ENCODE data around the gene TMTC1.

TMTC1 gene

GRCh38 chr12:29519585-29520182 lies 264.1 kb downstream of the TMTC1 start:
- peak; percentile 28 for DNase-seq

DNA sequence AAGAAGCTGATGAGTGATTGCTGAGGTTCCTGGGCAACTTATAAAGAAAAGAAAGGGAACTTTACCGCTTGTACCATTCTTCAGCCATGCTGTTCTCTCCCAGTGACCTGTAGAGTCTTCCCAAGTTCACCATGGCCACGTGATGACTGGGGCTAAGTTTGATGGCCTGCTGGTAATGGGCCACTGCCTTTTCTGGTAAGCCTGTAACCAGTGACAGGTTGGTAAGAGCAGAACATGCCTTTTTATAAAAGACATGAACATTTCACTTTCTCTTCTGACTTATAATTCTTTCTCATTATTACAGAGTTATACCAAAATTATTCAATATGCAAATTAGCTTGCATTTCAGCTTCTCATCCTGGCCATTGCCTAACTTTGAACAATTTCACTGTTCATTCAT lies 265.3 kb downstream of the TMTC1 start:
- DNase-seq = no peak

GRCh38 chr12:29517264-29517663 lies 266.5 kb downstream of the TMTC1 start:
- DNase-seq = no peak

- DNase-seq = peak; percentile 1
These were observed 267.3 kb downstream of the TMTC1 start for GRCh38 chr12:29516431-29516875.

DNA sequence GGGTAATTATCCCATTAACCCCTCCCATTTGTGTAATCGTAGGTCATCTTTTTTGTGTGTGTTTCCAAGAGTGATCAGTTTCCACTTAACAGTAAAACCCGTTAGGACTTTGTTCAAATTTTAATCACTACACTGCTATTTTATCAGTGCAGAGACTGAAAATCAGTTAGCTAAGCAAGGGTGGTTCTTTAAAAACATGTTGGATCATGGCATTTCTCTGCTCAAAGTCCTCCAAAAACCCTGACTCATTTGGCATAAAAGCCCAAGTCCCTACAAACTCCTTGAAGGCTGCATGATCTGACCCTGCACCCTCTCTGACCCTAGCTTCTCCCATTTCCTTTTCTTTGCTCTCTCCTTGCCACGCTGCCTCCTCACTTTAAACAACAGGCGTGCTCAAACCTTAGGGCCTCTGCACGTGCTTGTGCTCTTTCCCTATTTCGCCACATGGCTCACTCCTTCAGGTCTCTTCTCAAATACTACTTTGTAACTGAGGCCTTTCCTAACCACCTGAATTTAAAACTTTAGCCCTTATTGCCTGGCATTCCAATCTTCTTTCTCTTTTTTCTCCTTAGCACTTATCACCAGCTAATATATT lies 273.1 kb downstream of the TMTC1 start:
- no peak for DNase-seq

DNA sequence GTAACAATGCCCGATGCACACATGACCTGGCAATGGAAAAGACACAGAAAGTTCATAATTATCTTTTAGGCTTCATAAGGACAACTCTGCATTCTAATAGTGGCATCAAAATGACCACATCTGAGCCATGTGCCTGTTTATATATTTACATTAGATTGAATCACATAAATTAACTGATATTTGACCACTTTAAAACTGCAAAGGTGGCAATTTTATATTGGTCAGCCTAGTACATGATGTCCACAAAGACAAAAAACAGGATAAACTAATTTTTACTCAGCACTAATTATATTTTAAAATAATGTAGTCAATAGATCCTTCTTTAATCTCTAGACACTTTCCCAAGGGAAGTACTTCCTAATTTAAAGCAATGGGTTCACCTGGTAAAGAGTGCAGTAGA lies 274.2 kb downstream of the TMTC1 start:
- no peak for DNase-seq

GRCh38 chr12:29508949-29509348 lies 274.8 kb downstream of the TMTC1 start:
- DNase-seq = no peak

GRCh38 chr12:29505122-29505521 lies 278.6 kb downstream of the TMTC1 start:
- DNase-seq = no peak

DNA sequence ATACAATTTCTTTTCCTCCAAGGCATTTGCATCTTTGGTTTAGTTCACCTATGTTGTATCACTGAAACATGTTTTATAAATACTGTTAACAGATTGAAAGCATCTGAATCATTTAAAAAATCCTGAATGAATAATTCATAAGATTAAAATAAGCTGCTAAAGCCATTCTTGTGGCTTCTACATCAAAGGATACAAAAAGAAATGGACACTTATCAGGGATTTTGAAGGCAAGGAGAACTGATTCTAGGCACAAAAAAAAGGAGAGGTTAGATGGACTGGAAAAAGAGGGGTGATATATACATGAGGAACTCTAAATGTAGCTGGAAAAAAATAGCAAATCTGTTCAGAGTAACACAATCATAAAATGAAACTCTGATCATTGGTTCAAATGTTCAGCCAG lies 280.5 kb downstream of the TMTC1 start:
- no peak for DNase-seq

GRCh38 chr12:29499235-29499634 lies 284.5 kb downstream of the TMTC1 start:
- no peak for DNase-seq

DNA sequence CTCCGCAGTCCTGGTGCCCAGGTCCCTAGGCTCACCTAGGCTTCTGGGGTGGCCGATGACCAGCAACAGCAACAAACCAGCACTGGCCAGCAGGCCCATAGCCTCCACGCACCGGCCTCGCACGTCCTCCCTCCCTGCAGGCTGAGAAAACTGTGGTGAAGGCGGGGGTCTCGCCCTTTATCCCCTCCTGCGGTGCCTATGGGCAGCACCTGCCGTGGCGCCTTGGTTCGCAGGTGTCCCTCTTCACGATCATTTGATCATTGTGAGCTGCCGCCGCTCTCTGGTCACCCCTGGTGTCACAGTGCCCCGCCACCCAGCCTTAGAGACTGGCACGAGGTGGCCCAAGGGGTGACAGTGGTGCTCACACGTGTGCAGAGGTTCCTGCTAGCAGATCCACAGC lies 286.2 kb downstream of the TMTC1 start, which contains the start of gene OVCH1:
Gene OVCH1 (minus strand): TSS at position 99 of the 400 bp plus-strand sequence. CDS start 0 bp downstream, at position 99.
- DNase-seq = no peak

- no peak for DNase-seq
These were observed 290.9 kb downstream of the TMTC1 start for GRCh38 chr12:29492891-29493290.

DNA sequence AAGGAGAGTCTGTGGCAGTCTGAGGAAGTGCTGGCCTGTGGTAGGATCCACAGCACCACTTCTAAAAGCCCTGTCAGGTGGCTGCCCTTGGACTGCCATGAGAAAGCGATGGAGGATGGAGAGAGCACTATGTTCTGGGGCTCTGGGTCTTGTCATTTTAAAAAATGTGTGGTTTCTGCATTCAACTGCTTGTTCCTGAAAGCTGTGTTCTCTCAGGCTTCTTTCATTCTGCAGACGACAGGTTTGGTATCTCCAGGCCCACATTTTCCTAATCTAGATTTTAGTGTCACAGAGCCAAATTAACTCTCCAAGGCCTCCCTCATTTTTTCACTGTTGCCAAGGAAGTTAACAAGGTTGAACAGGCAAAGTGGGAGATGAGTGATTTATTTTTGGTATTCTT lies 296.8 kb downstream of the TMTC1 start:
- DNase-seq = no peak

DNA sequence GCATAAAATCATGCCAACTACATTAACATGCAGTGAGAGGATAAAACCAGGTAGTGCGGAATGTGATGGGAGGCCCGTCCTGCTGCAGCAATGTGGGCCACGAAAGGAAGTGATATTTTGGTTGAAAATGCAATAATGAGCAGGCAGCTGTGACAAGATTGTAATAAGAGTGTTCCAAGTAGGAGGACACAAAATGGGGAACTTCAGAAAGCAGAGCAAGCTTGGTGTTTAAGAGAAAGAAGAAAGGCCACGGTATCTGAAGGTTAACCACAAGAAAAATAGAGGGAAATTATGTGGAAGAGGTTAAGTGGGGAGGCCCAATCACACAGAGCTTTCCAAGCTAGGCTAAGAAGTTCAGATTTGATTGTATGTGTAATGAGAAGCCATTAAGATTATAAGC lies 320.5 kb downstream of the TMTC1 start:
- DNase-seq = no peak

- DNase-seq = no peak
These were observed 323.7 kb downstream of the TMTC1 start for GRCh38 chr12:29460082-29460481.

- DNase-seq = no peak
These were observed 328.7 kb downstream of the TMTC1 start for GRCh38 chr12:29455087-29455486.

DNA sequence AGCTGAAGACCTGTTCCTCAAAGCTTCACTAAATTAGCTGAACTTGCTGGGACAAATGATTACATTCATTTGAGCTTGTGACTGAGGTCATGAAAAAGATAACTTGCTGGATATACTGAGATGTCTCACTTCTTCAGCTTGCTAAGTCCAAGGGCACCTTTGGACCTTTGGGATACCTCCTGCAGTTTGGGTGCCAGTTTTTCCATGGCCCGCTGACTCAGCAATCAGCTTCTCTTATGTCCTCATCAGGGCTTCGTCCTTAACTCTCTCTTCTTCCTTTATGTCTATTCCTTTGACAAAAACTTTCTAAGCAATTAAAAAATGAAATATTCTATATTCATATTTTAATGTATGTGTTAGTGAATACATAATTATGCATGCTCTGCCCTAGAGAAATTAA lies 331.9 kb downstream of the TMTC1 start:
- no peak for DNase-seq

All from activated CD4-positive, alpha-beta T cell treated with anti-CD3 and anti-CD28 coated beads, Interleukin-2, Interleukin-6, amounts not matched to agents 100 ng/mL and 50 ng/mL, durations not matched to agents 16 hours and 8 hours (primary cell).